Measurements from ENCODE around the gene DSCAML1.

DNA sequence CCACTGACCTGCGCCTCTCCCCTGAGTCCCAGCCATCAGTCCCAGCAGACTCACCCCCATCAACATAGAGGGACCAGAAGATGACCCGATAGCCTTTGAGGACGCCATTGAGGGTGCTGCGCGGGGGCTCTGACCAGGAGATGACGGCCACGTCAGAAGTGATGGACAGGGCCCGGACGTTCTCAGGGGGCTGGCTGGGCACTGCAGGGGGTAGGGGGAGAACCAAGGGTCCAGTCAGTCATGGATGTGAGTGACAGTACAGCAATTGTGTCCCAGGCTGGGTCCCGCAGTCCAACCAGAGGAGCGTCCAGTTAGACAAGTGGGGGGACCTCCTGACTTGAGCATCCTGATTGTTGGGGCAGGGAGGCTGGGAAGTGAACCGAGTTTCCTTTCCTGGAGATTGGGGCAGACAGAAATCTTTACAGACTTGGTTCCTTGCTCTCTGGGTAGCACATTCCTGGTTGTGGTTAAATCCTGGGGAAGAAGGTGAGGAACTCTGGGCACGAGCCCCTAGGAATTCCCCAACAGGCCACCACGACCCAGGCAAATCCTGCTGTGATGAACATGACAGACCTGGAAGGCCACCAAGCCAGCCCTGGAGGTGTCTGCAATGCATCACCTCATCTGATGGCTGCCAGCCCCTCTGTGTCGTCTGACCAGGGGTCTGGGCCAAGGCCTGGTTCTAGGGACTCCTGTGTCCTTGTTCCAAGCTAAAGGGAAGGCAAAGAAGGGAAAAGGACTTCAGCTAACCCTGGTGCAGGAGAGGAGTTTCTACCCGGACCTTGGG is 335.4 kb downstream of the DSCAML1 start:
- TF ChIP-seq, protein P1, sequence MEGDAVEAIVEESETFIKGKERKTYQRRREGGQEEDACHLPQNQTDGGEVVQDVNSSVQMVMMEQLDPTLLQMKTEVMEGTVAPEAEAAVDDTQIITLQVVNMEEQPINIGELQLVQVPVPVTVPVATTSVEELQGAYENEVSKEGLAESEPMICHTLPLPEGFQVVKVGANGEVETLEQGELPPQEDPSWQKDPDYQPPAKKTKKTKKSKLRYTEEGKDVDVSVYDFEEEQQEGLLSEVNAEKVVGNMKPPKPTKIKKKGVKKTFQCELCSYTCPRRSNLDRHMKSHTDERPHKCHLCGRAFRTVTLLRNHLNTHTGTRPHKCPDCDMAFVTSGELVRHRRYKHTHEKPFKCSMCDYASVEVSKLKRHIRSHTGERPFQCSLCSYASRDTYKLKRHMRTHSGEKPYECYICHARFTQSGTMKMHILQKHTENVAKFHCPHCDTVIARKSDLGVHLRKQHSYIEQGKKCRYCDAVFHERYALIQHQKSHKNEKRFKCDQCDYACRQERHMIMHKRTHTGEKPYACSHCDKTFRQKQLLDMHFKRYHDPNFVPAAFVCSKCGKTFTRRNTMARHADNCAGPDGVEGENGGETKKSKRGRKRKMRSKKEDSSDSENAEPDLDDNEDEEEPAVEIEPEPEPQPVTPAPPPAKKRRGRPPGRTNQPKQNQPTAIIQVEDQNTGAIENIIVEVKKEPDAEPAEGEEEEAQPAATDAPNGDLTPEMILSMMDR (IDR thresholded peaks at IDR 0.05), result no peak
- TF ChIP-seq POLR2A (IDR thresholded peaks at IDR 0.05), result no peak
